ENCODE measurements around the gene ABHD15.

ABHD15 gene

DNA sequence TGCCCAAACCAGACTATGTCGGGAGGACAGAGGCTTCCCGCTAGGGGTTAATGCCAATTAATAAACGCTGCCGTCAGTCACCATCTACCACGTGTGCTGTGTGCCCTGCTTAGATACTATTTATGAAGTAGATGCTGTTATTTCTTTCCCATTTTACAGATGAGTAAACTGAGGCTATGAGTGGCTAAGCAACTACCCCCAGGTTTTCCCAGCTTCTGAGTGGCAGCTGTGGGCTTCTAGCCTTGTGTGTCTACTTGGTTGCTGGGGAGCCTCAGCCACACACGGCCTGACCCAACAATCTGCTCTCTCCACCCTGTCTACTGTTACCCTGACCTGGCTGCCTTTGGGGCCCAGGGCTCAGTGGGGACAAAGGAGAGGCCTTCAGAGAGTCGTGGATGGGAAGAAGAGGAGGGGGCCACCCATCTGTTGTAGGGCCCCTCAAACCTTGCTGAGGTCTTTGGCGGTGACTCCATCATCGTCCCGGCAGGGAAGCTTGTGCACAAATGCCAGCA lies 15.5 kb upstream of the ABHD15 start:
- no peak for DNase-seq (ENCODE audit: low read depth, low spot score)

- DNase-seq (ENCODE audit: low read depth, low spot score), result no peak
These were observed 14.9 kb upstream of the ABHD15 start for GRCh38 chr17:29581583-29582253.

DNA sequence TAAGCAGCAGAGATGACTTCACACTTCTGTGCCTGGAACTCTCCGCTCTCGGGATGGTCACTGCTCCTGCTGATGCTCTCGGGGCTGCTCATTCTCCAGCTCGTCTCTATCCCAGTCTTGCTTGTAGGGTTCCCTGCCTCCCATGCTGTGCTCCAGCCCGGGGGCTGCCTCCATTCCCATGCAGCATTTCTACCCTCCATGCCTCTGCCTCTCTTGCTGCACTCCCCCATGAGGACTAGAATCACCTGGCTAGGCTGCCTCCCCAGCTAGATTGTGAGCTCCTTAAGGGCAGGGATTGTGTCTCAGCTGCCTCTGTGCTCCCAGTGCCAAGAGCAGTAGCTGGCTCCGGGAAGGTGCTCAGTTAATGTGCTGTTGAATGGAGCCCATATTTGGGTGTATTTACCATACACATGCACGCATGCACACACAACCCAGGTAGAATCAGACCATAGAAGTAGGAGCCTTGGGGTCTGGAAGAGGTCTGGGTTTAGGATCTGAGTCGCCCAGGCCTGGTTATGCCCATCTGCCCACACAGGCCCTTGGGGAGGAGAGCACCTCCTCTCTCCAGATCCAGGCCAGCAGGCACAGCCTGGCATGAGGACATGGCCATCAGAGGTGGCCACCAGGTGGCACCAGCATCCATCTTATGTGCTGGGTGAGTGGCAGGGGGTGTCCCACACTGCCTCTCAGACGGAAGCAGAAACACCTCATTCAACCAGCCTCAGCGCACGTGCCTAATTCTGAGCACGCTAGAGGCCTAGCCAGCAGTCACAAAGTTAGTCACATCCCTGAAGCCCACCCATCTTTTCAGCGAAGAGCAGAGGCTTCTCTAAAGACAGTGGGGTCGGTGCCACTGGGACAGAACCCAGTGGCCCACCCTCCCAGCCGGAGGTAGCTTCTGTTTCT lies 13.3 kb upstream of the ABHD15 start:
- peak; percentile 78 for DNase-seq (ENCODE audit: low read depth, low spot score)

DNA sequence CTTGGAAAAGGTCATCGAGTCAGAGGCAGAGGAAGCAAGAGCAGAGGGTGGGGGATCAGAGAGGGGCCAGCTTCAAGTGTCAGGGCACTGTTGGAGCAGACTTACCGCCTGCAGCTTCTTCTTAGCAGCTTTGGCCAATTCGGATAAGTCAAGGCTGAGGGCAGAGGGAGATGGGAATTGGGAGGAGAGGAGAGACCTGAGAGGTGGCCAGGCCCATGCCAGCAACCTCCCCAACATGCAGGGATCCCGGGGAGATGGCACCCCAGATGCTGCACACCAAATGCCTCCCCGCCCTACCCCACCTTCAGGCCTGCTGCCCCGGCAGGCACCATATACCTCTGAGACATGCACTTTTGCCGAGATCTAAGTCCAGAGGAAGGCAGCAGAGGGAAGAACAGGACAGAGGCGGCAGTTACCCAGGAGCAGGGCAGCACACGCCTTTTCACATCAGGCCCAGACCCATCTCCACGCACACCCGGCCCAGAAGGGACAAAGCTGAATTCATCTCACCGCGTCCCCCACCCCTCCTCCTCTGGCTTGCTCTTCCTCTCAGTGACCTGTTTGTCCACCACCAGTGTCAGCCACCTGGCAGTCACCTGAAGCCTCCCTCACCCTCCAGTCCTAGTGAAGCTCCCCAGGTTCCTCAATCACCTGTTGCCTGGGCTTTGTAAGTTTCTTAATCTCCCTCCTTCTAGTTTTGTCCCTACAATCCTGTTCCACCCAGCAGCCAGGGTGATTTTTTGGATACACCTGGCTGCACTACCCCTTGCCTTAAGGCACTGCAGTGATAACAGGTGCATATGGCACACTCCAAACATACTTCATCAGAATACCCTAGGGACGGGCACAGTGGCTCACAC lies 12.0 kb upstream of the ABHD15 start:
- no peak for DNase-seq (ENCODE audit: low read depth, low spot score)

- DNase-seq (ENCODE audit: low read depth, low spot score), result no peak
These were observed 10.8 kb upstream of the ABHD15 start for GRCh38 chr17:29577385-29578211.

DNA sequence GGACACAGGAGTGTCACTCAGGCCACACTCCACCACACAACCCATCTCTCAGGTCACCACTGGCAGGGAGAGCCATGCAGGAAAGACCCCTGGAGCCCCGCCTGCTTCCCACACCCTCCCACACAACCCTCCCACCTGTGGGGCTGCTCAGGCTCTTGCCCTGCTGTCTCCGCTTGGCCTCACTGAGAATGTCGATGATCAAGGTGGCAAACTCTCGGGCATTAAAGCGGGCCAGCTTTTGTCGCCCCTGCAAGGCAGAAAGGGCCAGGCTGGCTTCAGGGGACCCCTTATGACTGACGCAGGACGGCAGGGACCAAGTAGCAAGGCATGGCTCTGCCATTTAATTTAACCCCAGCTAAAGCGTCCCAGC lies 10.1 kb upstream of the ABHD15 start:
- no peak for DNase-seq (ENCODE audit: low read depth, low spot score)

- DNase-seq (ENCODE audit: low read depth, low spot score), result no peak
These were observed 9.6 kb upstream of the ABHD15 start for GRCh38 chr17:29576214-29577000.

DNA sequence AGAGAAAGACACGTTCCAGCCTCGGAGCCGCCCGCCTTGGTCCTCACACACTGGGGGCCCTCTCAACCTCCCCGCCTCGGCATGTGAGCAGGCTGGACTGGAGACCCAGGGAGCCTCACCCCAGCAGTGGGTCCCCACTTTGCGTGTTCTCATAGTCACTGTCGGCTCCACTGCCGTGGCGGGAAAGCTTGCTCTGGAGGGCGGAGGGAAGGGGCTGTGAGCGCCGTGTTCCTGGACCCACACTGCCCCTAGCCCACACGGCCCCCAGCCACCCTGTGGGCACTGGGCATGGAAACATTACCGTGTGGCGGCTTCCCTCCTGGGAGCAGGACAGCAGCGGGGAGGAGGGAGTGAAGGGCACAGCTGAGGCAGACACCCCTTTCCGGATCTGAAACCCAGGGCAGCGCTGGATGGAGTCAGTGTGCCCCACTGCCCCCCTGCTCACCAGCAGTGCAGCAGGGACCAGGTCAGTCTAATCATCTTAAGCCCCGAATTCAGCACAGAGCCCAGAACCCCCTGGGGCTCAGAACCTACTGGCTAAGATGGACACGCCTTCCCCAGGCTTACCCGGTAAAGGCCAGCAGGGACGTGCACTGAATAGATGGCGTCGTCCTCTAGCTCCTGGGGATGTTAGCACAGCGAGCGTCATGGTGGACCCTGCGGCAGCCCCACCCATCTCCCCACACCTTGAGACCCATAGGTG lies 8.8 kb upstream of the ABHD15 start:
- DNase-seq (ENCODE audit: low read depth, low spot score), result no peak

GRCh38 chr17:29574732-29575510 lies 8.1 kb upstream of the ABHD15 start:
- no peak for DNase-seq (ENCODE audit: low read depth, low spot score)

DNA sequence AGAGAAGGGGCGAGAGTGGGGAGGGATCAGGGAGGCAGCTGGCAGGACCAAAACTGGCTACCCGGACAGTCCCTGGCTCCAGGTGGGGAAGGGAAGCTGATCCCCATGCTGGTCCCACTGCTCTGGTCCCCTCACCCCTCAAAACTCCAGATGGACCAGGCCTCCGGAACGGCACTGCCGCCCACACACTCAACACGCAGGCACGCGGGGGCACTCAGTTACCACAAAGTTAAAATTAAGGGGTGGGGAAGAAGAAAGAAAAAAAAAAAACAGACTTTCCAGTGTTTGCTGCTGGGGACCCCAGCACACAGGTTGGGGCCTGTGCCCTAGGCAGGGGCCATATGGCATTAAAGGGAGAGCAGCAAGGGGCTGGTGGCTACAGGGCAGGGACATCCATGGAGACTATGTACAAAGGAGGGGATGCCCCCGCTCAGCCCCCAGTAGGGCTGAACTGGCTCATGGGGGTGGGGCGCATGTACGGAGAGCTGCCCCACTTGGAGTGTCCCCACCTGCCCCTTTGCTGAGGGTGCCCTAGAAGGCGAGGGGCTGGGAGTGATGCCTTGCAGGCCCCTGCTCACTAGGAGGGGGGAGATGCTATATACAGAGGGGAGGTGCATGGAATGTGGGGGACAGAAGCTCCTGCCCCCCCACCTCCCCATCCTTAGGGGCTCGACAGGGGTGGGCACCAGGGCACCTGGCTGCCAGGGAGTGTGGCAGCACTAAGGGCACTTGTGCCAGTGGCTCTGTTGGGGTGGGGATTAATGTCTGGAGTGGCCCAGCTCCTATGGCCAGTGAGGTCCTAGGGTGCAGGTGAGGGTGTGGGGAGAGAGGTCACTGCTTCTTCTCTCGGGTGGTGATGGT lies 7.3 kb upstream of the ABHD15 start:
- no peak for DNase-seq (ENCODE audit: low read depth, low spot score)

GRCh38 chr17:29573558-29573869 lies 6.7 kb upstream of the ABHD15 start:
- DNase-seq (ENCODE audit: low read depth, low spot score), result no peak

- no peak for DNase-seq (ENCODE audit: low read depth, low spot score)
These were observed 6.1 kb upstream of the ABHD15 start for GRCh38 chr17:29572691-29573557.

DNA sequence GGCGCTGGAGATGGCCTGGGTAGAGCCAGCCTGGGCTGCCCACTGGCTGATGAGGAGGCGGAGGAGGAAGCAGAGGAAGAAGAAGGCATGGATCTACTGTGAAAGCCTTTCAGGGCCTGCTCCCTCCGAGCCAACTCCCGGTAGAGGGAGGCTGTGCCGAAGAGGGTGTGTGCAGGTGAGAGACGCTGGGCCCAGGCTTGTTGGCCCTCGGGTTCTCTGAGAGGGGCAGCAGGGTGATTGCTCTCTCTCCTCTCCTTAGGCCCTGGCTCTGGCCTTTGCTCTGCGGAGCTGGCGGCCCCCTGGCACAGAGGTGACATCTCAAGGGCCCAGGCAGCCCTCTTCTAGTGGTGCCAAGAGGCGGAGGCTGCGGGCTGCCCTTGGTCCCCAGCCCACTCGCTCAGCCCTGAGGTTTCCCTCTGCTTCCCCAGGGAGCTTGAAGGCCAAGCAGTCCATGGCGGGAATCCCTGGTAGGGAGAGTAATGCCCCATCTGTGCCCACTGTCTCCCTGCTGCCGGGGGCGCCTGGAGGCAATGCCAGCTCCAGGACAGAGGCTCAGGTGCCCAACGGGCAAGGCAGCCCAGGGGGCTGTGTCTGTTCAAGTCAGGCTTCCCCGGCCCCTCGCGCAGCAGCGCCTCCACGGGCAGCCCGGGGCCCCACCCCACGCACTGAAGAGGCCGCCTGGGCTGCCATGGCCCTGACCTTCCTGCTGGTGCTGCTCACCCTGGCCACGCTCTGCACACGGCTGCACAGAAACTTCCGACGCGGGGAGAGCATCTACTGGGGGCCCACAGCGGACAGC lies 5.2 kb upstream of the ABHD15 start:
- DNase-seq (ENCODE audit: low read depth, low spot score), result no peak

- no peak for DNase-seq (ENCODE audit: low read depth, low spot score)
These were observed 4.6 kb upstream of the ABHD15 start for GRCh38 chr17:29571486-29571882.

GRCh38 chr17:29570521-29570920 lies 3.7 kb upstream of the ABHD15 start:
- DNase-seq (ENCODE audit: low read depth, low spot score), result no peak

GRCh38 chr17:29569245-29569950 lies 2.6 kb upstream of the ABHD15 start:
- DNase-seq (ENCODE audit: low read depth, low spot score), result no peak
